GM18909 (cell line): ENCODE results near the gene REXO1.

Experiments
- ATAC-seq: cut with Tn5 transposase; IDR thresholded peaks from one replicate; pipeline ENCODE4 v1.9.1; 2021; ENCODE audit warnings: mild to moderate bottlenecking; ENCODE audit not compliant: unreplicated experiment, poor library complexity

Gene REXO1

GRCh38 chr19:1776606-1777147, 71.6 kb downstream of the REXO1 start:
- ATAC-seq, result no peak

DNA sequence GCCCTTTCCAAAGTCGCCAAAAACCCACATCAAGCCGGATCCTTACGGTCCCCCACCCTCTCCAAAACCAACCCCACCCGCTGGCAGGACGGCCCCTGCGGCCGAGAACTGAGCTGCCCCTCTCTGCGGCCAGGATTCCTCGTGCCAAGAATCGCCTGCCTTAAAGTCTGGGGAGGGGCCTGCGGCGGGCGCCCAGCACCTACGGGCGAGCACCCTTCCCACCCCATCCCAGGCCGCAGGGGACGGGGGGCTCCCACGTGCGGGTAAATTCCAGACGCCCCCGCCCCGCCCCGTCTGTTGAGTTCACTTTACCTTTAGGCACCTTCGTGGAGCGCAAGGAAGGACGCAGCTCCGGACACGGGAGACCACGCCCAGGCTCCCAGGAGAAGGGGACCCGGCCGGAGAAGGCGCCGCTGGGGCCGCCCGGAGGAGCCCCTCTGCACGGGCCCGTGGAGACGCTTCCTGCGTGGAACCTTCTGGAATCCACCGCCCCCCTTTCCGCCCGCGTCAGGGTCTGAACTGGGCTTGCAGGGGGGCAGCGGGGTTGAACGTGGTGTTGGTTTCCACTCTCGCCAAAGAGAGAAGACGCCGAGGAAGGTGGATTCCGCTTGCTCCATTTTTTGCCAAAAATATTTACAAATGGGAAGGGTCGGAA, 72.2 kb downstream of the REXO1 start:
- ATAC-seq, result no peak

DNA sequence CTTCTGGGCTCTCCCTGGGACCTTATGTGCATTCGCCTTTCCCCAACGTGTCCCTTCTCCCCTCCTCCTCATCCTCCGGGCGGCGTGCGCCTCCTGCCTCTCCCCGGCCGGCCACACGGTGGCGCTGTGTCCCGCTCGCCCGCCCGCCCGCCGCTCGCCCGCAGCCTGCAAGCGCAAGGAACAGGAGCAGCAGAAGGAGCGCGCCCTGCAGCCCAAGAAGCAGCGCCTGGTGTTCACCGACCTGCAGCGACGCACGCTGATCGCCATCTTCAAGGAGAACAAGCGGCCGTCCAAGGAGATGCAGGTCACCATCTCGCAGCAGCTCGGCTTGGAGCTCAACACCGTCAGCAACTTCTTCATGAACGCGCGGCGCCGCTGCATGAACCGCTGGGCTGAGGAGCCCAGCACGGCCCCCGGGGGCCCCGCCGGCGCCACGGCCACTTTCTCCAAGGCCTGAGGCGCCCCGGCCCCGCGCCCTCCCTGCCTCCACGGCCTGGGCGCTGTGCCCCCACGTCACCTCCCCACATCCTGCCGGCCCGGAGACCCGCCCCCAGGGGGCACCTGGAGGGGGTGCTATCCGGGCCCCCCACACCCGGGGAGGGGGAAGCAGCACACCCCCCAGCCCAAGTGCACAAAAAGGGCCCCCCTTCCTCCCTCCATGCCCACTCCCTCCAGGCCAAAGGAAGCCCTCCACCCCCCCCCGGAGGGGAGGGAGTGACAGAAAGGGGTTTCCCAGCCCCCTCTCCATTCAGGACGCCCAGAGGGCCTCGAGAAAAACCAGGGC, 73.1 kb downstream of the REXO1 start:
- no peak for ATAC-seq

DNA sequence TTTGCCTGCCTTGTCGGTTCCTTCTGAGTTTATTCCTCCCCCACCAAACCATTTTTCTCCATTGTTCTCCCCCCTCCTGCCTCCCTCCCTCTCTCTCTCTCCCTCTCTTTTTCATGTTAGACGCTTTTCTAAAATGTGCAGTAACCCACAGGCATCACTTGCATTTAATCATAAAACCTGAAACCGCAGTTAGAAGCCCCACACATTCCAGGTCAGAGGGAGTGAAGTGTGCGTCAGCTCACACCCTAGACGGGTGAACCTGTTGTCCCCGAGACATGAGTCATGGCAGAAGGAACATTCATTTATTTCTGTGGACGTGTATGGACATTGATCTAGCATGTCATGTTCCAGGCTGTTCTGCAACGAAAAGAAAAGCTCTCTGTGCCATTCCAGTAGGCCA, 75.1 kb downstream of the REXO1 start:
- ATAC-seq, result no peak

- no peak for ATAC-seq
Observed at GRCh38 chr19:1770866-1771576, 77.3 kb downstream of the REXO1 start.

DNA sequence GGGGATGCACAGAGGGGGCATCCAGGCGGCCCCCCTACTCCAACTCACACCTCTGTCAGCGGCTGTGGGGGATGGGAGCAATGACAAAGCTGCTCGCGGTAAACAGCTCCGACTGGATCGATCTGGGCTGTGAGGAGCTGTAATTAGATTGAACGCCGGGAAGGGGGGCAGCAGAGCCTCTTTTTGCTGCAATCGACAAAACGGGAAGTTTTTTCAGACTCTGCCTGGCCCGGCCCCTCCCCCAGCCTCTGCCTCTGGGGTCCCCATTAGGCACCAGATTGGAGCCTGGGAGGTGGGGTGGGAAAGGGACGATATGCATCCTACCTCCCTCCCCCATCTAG, 78.7 kb downstream of the REXO1 start:
- ATAC-seq, result no peak

- no peak for ATAC-seq
Observed at GRCh38 chr19:1768918-1769644, 79.2 kb downstream of the REXO1 start.

DNA sequence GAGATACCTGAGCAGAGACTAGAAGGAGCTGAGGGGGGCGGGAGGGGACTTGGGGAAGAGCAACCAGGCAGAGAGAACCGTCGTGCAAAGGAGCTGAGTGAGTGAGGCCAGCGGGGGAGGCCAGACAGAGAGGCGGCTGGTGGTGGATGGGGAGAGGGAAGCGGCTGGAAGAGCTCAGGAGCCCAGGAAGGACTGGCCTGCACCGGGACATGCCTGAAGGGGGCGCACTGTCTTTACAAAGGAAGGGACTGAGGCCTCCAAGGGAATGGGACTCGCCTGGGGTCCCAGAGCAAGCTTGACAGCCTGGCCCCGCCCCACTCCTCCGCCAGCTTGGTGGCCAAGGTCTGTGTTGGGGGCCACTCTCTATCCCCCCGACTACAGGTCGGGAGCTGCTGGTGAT, 80.0 kb downstream of the REXO1 start:
- ATAC-seq, result no peak

DNA sequence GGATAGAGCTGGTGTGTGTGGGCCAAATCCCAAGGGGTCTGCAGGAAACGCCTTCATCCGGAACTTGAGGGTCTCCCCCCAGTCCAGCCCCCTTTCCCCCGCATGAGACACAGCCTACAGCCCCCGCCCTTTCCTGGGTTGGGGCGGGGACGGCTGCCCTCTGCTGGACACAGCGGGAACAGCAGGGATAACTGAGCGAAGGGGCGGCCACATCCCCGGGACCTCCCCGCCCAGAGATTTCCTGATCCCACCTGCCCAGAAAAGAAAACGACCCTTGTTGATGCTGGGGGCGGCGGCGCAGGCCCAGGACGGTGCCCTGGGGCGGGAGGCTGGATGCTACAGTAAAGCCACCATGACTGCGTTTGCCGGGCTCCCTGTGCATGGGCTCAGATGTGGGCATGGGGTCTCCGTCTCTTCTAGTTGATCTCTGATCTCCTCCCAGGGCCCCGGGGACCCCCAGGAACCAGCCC, 80.8 kb downstream of the REXO1 start:
- ATAC-seq, result no peak

- ATAC-seq, result no peak
Observed at GRCh38 chr19:1766800-1767352, 81.4 kb downstream of the REXO1 start.

GRCh38 chr19:1765904-1766799, 82.1 kb downstream of the REXO1 start:
- ATAC-seq, result no peak
